HEK293 (cell line): ENCODE data around the gene STARD6.

Source experiments
- CTCF ChIA-PET: fragments of 350-600 bp; formaldehyde crosslinking; extraction: SDS; loops from one replicate; lab custom pipeline; 2021; ENCODE audit warnings: antibody characterized with exemption; lab: Yijun Ruan, JAX
- POLR2A ChIA-PET: fragments of 300-600 bp; formaldehyde crosslinking; extraction: SDS; loops from one replicate; lab custom pipeline; 2020; ENCODE audit warnings: antibody characterized with exemption, inconsistent platforms; lab: Yijun Ruan, JAX
- H3K27ac ChIP-seq: fragments of 200-500 bp; sonication (Bioruptor generic); 2 replicates; pipeline ENCODE4 v1.5.1; 2014; ENCODE audit warnings: low read depth, low read length, control low read depth, inconsistent platforms; ENCODE audit errors: extremely low read depth
- H3K36me3 ChIP-seq, 2 experiments: fragments of 200-500 bp in 1 of 2; sonication (Bioruptor generic) in 1 of 2; 1 replicate in 1 of 2; 2 replicates in 1 of 2; pipeline ENCODE4 v1.5.1; 2014 to 2017; ENCODE audit warnings: inconsistent platforms in 2 of 2, low read length in 2 of 2; ENCODE audit not compliant: control insufficient read depth in 2 of 2, insufficient read depth in 1 of 2
- H3K4me1 ChIP-seq: fragments of 200-500 bp; sonication (Bioruptor generic); 2 replicates; pipeline ENCODE4 v1.5.1; 2014; ENCODE audit warnings: mild to moderate bottlenecking, low read length, inconsistent platforms; ENCODE audit not compliant: control insufficient read depth, insufficient read depth
- H3K4me3 ChIP-seq: 2 replicates; pipeline ENCODE4 v1.5.1; 2011; ENCODE audit warnings: low read depth, mild to moderate bottlenecking, control low read depth, low read length, moderate library complexity
- H3K9me3 ChIP-seq: fragments of 200-500 bp; sonication (Bioruptor generic); 2 replicates; pipeline ENCODE4 v1.5.1; 2014; ENCODE audit warnings: low read depth, low read length, inconsistent platforms; ENCODE audit not compliant: control insufficient read depth, insufficient read depth
- GLI2 ChIP-seq: fragments of 450-650 bp; formaldehyde crosslinking; IDR thresholded peaks from 2 replicates; pipeline ENCODE4; 2017; ENCODE audit warnings: missing biosample characterization, missing genetic modification characterization, low read depth, borderline replicate concordance
- KLF1 ChIP-seq: fragments of 450-650 bp; formaldehyde crosslinking; IDR thresholded peaks from 2 replicates; pipeline ENCODE4 v1.5.1; 2016; ENCODE audit warnings: missing biosample characterization, missing genetic modification characterization
- PRDM1 ChIP-seq: fragments of 450-650 bp; formaldehyde crosslinking; IDR thresholded peaks from 2 replicates; pipeline ENCODE4; 2016; ENCODE audit warnings: missing biosample characterization, missing genetic modification characterization
- SALL2 ChIP-seq: fragments of 450-650 bp; formaldehyde crosslinking; IDR thresholded peaks from 2 replicates; pipeline ENCODE4 v1.5.0; 2017; ENCODE audit warnings: missing biosample characterization, mild to moderate bottlenecking, missing genetic modification characterization, borderline replicate concordance
- SCRT1 ChIP-seq: fragments of 450-650 bp; formaldehyde crosslinking; IDR thresholded peaks from 2 replicates; pipeline ENCODE4 v1.5.1; 2016; ENCODE audit warnings: missing biosample characterization, missing genetic modification characterization, borderline replicate concordance
- SP2 ChIP-seq: fragments of 450-650 bp; formaldehyde crosslinking; IDR thresholded peaks from 2 replicates; pipeline ENCODE4 v1.5.1; 2016; ENCODE audit warnings: missing biosample characterization, missing genetic modification characterization
- SP3 ChIP-seq: fragments of 450-650 bp; formaldehyde crosslinking; IDR thresholded peaks from 2 replicates; pipeline ENCODE4 v1.5.1; 2016; ENCODE audit warnings: missing biosample characterization, missing genetic modification characterization
- SP7 ChIP-seq: fragments of 450-650 bp; formaldehyde crosslinking; IDR thresholded peaks from 2 replicates; pipeline ENCODE4 v1.5.1; 2016; ENCODE audit warnings: missing biosample characterization, missing genetic modification characterization
- ZBTB8A ChIP-seq: fragments of 450-650 bp; formaldehyde crosslinking; IDR thresholded peaks from 2 replicates; pipeline ENCODE4 v1.5.1; 2016; ENCODE audit warnings: missing biosample characterization, missing genetic modification characterization
- ZEB2 ChIP-seq: fragments of 450-650 bp; formaldehyde crosslinking; IDR thresholded peaks from 2 replicates; pipeline ENCODE4 v1.5.1; 2016; ENCODE audit warnings: missing biosample characterization, missing genetic modification characterization
- ZNF114 ChIP-seq: fragments of 450-650 bp; formaldehyde crosslinking; IDR thresholded peaks from 2 replicates; pipeline ENCODE4 v1.5.0; 2017; ENCODE audit warnings: missing biosample characterization, missing genetic modification characterization
- ZNF133 ChIP-seq: fragments of 450-650 bp; formaldehyde crosslinking; IDR thresholded peaks from 2 replicates; pipeline ENCODE4 v1.5.1; 2016; ENCODE audit warnings: missing biosample characterization, missing genetic modification characterization
- ZNF155 ChIP-seq: fragments of 450-650 bp; formaldehyde crosslinking; IDR thresholded peaks from 2 replicates; pipeline ENCODE4 v1.5.1; 2016; ENCODE audit warnings: missing biosample characterization, missing genetic modification characterization
- ZNF2 ChIP-seq: fragments of 450-650 bp; formaldehyde crosslinking; IDR thresholded peaks from 2 replicates; pipeline ENCODE4 v1.5.1; 2016; ENCODE audit warnings: missing biosample characterization, missing genetic modification characterization
- ZNF274 ChIP-seq, 2 experiments: fragments of 200-500 bp in 1 of 2; fragments of 450-650 bp in 1 of 2; sonication (Bioruptor generic) in 1 of 2; formaldehyde crosslinking in 1 of 2; IDR thresholded peaks; 2 replicates each; pipeline versions ENCODE4 v1.5.1 to v1.6.1; 2014 to 2016; ENCODE audit warnings: borderline replicate concordance in 1 of 2, inconsistent platforms in 1 of 2, low read length in 1 of 2, missing biosample characterization in 1 of 2, missing genetic modification characterization in 1 of 2
- ZNF324 ChIP-seq: fragments of 450-650 bp; formaldehyde crosslinking; IDR thresholded peaks from 2 replicates; pipeline ENCODE4 v1.5.1; 2016; ENCODE audit warnings: missing biosample characterization, missing genetic modification characterization
- ZNF391 ChIP-seq: fragments of 450-650 bp; formaldehyde crosslinking; IDR thresholded peaks from 2 replicates; pipeline ENCODE4 v1.5.1; 2016; ENCODE audit warnings: low read depth, missing biosample characterization, missing genetic modification characterization, borderline replicate concordance
- ZNF404 ChIP-seq: fragments of 450-650 bp; formaldehyde crosslinking; IDR thresholded peaks from 2 replicates; pipeline ENCODE4 v1.5.1; 2017; ENCODE audit warnings: missing biosample characterization, missing genetic modification characterization
- ZNF449 ChIP-seq: fragments of 450-650 bp; formaldehyde crosslinking; IDR thresholded peaks from 2 replicates; pipeline ENCODE4 v1.5.1; 2017; ENCODE audit warnings: missing biosample characterization, mild to moderate bottlenecking, missing genetic modification characterization, moderate library complexity
- ZNF501 ChIP-seq: fragments of 450-650 bp; formaldehyde crosslinking; IDR thresholded peaks from 2 replicates; pipeline ENCODE4 v1.5.1; 2016; ENCODE audit warnings: missing biosample characterization, missing genetic modification characterization
- ZNF571 ChIP-seq: fragments of 450-650 bp; formaldehyde crosslinking; IDR thresholded peaks from 2 replicates; pipeline ENCODE4 v1.5.0; 2017; ENCODE audit warnings: missing biosample characterization, missing genetic modification characterization
- ZNF692 ChIP-seq: fragments of 450-650 bp; formaldehyde crosslinking; IDR thresholded peaks from 2 replicates; pipeline ENCODE4 v1.5.1; 2016; ENCODE audit warnings: missing biosample characterization, missing genetic modification characterization
- ZNF768 ChIP-seq: fragments of 450-650 bp; formaldehyde crosslinking; IDR thresholded peaks from 2 replicates; pipeline ENCODE4 v1.5.1; 2018; ENCODE audit warnings: missing biosample characterization, mild to moderate bottlenecking, missing genetic modification characterization
- TF ChIP-seq, protein P1 (sequence below): fragments of 450-650 bp; formaldehyde crosslinking; IDR thresholded peaks from 2 replicates; pipeline ENCODE4 v1.5.1; 2016; ENCODE audit warnings: missing biosample characterization, missing genetic modification characterization
- TF ChIP-seq, protein P2 (sequence below): fragments of 450-650 bp; formaldehyde crosslinking; IDR thresholded peaks from 2 replicates; pipeline ENCODE4 v1.5.1; 2017; ENCODE audit warnings: missing biosample characterization, missing genetic modification characterization
- TF ChIP-seq, protein P3 (sequence below): fragments of 450-650 bp; formaldehyde crosslinking; IDR thresholded peaks from 2 replicates; pipeline ENCODE4 v1.5.1; 2016; ENCODE audit warnings: missing biosample characterization, missing genetic modification characterization
- TF ChIP-seq, protein P4 (sequence below): fragments of 450-650 bp; formaldehyde crosslinking; IDR thresholded peaks from 2 replicates; pipeline ENCODE4 v1.5.1; 2016; ENCODE audit warnings: missing biosample characterization, missing genetic modification characterization, low read depth

Gene STARD6

DNA sequence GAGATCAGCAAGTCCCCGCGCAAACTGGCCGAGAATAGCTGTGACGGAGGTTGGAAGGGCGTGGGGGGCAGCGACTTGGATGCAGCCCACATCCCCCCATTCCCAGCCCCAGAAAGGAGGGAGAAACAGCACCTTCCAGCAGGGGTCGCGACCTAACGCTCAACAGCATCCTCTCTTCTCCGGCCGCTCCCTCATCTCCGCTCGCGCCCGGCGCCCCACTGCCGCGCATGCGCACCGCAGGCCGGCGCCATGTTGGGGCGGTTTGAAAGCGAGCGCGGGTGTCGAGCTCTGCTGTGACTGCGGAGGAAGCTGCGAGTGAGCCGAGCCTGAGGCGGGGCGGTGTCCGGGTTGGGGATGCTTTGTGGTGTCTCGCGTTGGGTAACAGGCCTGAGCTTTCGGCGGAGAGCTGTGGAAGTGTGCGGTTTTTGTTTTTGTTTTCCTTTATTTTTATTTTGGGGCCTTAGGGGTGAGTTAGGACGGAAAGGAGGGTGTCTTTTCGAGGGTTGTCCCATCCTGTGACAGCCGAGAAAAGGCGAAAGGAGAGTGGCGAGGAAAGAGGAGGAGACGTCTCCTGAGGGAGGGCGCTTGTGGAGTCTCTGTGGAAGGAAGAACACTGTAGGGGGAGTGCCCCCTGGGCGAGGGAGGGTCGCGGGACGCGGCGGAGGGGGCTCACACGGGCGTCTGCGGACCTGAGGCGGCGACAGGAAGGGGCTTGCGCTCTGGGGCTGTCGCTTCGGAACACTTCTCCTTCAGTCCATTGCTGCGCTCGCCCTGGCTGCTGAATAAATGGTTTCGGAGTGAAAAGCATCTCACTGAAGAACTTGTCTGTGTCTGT is at the start of gene STARD6, which contains the start of gene C18orf54 (continued):
- 0 out of 2 replicates have a peak, but pooled peaks have one; percentile 48 for TF ChIP-seq SP7
- TF ChIP-seq ZNF571: no peak
- TF ChIP-seq KLF1: peak; percentile 27
- no peak for TF ChIP-seq ZNF114 (tag by site-specific recombination)
- peak; percentile 75 for TF ChIP-seq SP3 (tag by site-specific recombination)
- TF ChIP-seq SCRT1 (tag by site-specific recombination): no peak
- TF ChIP-seq ZNF324 (tag by site-specific recombination): 0 out of 2 replicates have a peak, but pooled peaks have one; percentile 48
- TF ChIP-seq ZBTB8A (tag by site-specific recombination): peak; percentile 34
- no peak for TF ChIP-seq ZNF155 (tag by site-specific recombination)
- no peak for TF ChIP-seq ZNF404
- TF ChIP-seq ZNF391 (tag by site-specific recombination): peak; percentile 14; the same call in 1 of the 2 replicates
- TF ChIP-seq, protein P1, sequence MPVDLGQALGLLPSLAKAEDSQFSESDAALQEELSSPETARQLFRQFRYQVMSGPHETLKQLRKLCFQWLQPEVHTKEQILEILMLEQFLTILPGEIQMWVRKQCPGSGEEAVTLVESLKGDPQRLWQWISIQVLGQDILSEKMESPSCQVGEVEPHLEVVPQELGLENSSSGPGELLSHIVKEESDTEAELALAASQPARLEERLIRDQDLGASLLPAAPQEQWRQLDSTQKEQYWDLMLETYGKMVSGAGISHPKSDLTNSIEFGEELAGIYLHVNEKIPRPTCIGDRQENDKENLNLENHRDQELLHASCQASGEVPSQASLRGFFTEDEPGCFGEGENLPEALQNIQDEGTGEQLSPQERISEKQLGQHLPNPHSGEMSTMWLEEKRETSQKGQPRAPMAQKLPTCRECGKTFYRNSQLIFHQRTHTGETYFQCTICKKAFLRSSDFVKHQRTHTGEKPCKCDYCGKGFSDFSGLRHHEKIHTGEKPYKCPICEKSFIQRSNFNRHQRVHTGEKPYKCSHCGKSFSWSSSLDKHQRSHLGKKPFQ (tag by site-specific recombination): no peak
- peak; percentile 54; the same call in 1 of the 2 replicates for TF ChIP-seq ZNF2 (tag by site-specific recombination)
- 0 out of 2 replicates have a peak, but pooled peaks have one; percentile 31 for TF ChIP-seq ZNF692 (tag by site-specific recombination)
- TF ChIP-seq PRDM1 (tag by site-specific recombination): peak; percentile 68
- TF ChIP-seq, all 188 proteins: peak for 49

DNA sequence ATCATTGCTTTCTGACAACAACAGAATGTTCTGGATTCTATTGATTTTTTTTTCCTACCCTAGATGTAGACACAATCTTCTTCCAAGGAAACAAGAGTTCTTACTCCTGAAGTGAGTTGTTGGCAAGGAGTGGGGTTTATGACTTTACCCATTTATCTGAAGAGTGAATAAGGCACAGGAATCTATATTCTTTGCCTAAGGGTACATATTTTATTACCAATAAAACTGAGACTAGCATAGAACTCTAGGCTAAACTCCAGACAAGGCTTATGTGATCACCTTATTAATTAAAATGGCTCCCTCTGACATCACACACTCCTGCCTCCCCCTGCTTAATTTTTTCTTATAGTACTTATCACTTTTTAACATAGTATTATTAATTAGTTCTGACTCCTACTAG is 47.6 kb upstream of the STARD6 start:
- POLR2A ChIA-PET: no interaction called here
- no peak overlapping the region for H3K27ac ChIP-seq
- CTCF ChIA-PET: interaction anchor here (2.4 kb wide), 1 partner anchor 13 kb away, joined by 12 read pairs; no protein-coding TSS in a partner anchor
- TF ChIP-seq, protein P2, sequence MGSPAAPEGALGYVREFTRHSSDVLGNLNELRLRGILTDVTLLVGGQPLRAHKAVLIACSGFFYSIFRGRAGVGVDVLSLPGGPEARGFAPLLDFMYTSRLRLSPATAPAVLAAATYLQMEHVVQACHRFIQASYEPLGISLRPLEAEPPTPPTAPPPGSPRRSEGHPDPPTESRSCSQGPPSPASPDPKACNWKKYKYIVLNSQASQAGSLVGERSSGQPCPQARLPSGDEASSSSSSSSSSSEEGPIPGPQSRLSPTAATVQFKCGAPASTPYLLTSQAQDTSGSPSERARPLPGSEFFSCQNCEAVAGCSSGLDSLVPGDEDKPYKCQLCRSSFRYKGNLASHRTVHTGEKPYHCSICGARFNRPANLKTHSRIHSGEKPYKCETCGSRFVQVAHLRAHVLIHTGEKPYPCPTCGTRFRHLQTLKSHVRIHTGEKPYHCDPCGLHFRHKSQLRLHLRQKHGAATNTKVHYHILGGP (tag by site-specific recombination): no peak
- TF ChIP-seq ZNF768 (no peak), ZNF133 (tag by site-specific recombination) (no peak), ZNF274 (IDR thresholded peaks at IDR 0.05; ENCODE audit: low read length) (no peak), ZNF274 (tag by site-specific recombination; IDR thresholded peaks at IDR 0.05; ENCODE audit: borderline replicate concordance) (no peak), ZNF449 (tag by site-specific recombination) (no peak), GLI2 (tag by site-specific recombination) (no peak), ZNF501 (tag by site-specific recombination) (no peak), SALL2 (tag by site-specific recombination) (no peak), SP2 (tag by site-specific recombination) (no peak), ZEB2 (tag by site-specific recombination) (no peak)
- TF ChIP-seq, protein P3, sequence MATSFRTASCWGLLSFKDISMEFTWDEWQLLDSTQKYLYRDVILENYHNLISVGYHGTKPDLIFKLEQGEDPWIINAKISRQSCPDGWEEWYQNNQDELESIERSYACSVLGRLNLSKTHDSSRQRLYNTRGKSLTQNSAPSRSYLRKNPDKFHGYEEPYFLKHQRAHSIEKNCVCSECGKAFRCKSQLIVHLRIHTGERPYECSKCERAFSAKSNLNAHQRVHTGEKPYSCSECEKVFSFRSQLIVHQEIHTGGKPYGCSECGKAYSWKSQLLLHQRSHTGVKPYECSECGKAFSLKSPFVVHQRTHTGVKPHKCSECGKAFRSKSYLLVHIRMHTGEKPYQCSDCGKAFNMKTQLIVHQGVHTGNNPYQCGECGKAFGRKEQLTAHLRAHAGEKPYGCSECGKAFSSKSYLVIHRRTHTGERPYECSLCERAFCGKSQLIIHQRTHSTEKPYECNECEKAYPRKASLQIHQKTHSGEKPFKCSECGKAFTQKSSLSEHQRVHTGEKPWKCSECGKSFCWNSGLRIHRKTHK (tag by site-specific recombination): no peak
- TF ChIP-seq, protein P4, sequence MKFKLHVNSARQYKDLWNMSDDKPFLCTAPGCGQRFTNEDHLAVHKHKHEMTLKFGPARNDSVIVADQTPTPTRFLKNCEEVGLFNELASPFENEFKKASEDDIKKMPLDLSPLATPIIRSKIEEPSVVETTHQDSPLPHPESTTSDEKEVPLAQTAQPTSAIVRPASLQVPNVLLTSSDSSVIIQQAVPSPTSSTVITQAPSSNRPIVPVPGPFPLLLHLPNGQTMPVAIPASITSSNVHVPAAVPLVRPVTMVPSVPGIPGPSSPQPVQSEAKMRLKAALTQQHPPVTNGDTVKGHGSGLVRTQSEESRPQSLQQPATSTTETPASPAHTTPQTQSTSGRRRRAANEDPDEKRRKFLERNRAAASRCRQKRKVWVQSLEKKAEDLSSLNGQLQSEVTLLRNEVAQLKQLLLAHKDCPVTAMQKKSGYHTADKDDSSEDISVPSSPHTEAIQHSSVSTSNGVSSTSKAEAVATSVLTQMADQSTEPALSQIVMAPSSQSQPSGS (tag by site-specific recombination): no peak

More for the DNA sequence above, 47.6 kb upstream of the STARD6 start:
- no peaks in the 10 kb centered on the region for H3K9me3 ChIP-seq
- H3K4me1 ChIP-seq: no peaks in the 10 kb centered on the region
- no peaks in the 10 kb centered on the region for H3K36me3 ChIP-seq
- H3K4me3 ChIP-seq: no peak overlapping the region
